ENCODE results near the gene NELFCD. TPM values are rescaled to one million over a fixed set of nuclear protein-coding genes. Genes with fewer than 3 reads are reported as not detected.
"Not testable (repeated sequence)": the region's sequence is repeated elsewhere in the genome, so short reads cannot be mapped to it uniquely, and the experiment has no call there.

NELFCD gene
- total RNA-seq, 1 donor from 2014 or later = 122 TPM

- H3K36me3 Mint-ChIP-seq (ENCODE audit: insufficient read depth) = peaks cover 2% of the 10 kb centered on the region
- no peaks in the 10 kb centered on the region for H3K9me3 Mint-ChIP-seq (ENCODE audit: low read depth)
- peak overlapping the region; percentile 66 for H3K4me3 Mint-ChIP-seq (ENCODE audit: low read depth)
- no peak overlapping the region for H3K27ac Mint-ChIP-seq
- peaks cover 3% of the 10 kb centered on the region for H3K4me1 Mint-ChIP-seq (ENCODE audit: low read depth)
- no peak for DNase-seq (ENCODE audit: low spot score, unreplicated experiment)
- peaks cover 31% of the 10 kb centered on the region for H3K27me3 Mint-ChIP-seq
- no peak for TF ChIP-seq CTCF (IDR thresholded peaks at IDR 0.05; ENCODE audit: unreplicated experiment)
These were observed 26.8 kb downstream of the NELFCD start for GRCh38 chr20:59007665-59008511.

- Mint-ChIP-seq H3K4me1 (ENCODE audit: low read depth) (peaks cover 3% of the 10 kb centered on the region), H3K36me3 (ENCODE audit: insufficient read depth) (peaks cover under 1% of the 10 kb centered on the region), H3K27ac (no peak overlapping the region), H3K9me3 (ENCODE audit: low read depth) (no peaks in the 10 kb centered on the region), H3K4me3 (ENCODE audit: low read depth) (no peak overlapping the region), H3K27me3 (peaks cover 39% of the 10 kb centered on the region)
- no peak for DNase-seq (ENCODE audit: low spot score, unreplicated experiment)
- TF ChIP-seq CTCF (IDR thresholded peaks at IDR 0.05; ENCODE audit: unreplicated experiment) = no peak
These were observed 27.8 kb downstream of the NELFCD start for GRCh38 chr20:59008715-59009336.

GRCh38 chr20:59010321-59010994, 29.4 kb downstream of the NELFCD start:
- H3K4me1 Mint-ChIP-seq (ENCODE audit: low read depth) = peaks cover 2% of the 10 kb centered on the region
- H3K36me3 Mint-ChIP-seq (ENCODE audit: insufficient read depth) = no peaks in the 10 kb centered on the region
- H3K4me3 Mint-ChIP-seq (ENCODE audit: low read depth) = no peak overlapping the region
- H3K27me3 Mint-ChIP-seq = peaks cover 50% of the 10 kb centered on the region
- no peak for DNase-seq (ENCODE audit: low spot score, unreplicated experiment)
- H3K27ac Mint-ChIP-seq = no peak overlapping the region
- H3K9me3 Mint-ChIP-seq (ENCODE audit: low read depth) = no peaks in the 10 kb centered on the region
- TF ChIP-seq CTCF (IDR thresholded peaks at IDR 0.05; ENCODE audit: unreplicated experiment) = no peak

- no peak for DNase-seq (ENCODE audit: low spot score, unreplicated experiment)
- Mint-ChIP-seq H3K4me1 (ENCODE audit: low read depth) (peaks cover 8% of the 10 kb centered on the region), H3K27ac (no peak overlapping the region), H3K4me3 (ENCODE audit: low read depth) (no peak overlapping the region), H3K36me3 (ENCODE audit: insufficient read depth) (no peaks in the 10 kb centered on the region), H3K9me3 (ENCODE audit: low read depth) (no peaks in the 10 kb centered on the region), H3K27me3 (peaks cover 52% of the 10 kb centered on the region)
- TF ChIP-seq CTCF (IDR thresholded peaks at IDR 0.05; ENCODE audit: unreplicated experiment) = no peak
These were observed 30.2 kb downstream of the NELFCD start for GRCh38 chr20:59010995-59011873.

DNA sequence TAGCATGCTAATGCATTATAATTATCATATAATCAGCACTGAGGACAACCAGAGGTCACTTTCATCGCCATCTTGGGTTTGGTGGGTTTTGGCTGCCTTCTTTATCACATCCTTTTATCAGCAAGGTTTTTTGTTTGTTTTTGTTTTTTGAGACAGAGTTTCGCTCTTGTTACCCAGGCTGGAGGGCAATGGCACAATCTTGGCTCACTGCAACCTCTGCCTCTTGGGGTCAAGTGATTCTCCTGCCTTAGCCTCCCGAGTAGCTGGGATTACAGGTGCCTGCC, 30.8 kb downstream of the NELFCD start:
- Mint-ChIP-seq H3K4me1 (ENCODE audit: low read depth) (peaks cover 13% of the 10 kb centered on the region), H3K27me3 (peaks cover 53% of the 10 kb centered on the region)
- not testable (repeated sequence) for DNase-seq (ENCODE audit: low spot score, unreplicated experiment); H3K9me3 Mint-ChIP-seq (ENCODE audit: low read depth); H3K36me3 Mint-ChIP-seq (ENCODE audit: insufficient read depth); H3K27ac Mint-ChIP-seq; H3K4me3 Mint-ChIP-seq (ENCODE audit: low read depth)
